NCI-H82 treated with DMSO at 0.1 percent for 48 hours (cell line): ENCODE measurements around the gene ANKRD17.
A peak's percentile ranks its signal among the peaks of the same experiment; 100 is the strongest.
"Not testable (repeated sequence)": the region's sequence is repeated elsewhere in the genome, so short reads cannot be mapped to it uniquely, and the experiment has no call there.

Experiments used
- DNase-seq: peaks from one replicate; lab custom pipeline; 2025; ENCODE audit not compliant: unreplicated experiment; lab: John Stamatoyannopoulos, UW

ANKRD17 gene

GRCh38 chr4:73258686-73259570 lies at the start of gene ANKRD17:
Gene ANKRD17, minus strand, starts transcription at chr4:73258798. Its CDS starts 130 bp downstream, at chr4:73258668.
- peak; percentile 85 for DNase-seq

- DNase-seq = no peak
Measured at GRCh38 chr4:73308286-73308685, 49.7 kb upstream of the ANKRD17 start.

- DNase-seq = no peak
Measured at GRCh38 chr4:73303711-73304110, 45.1 kb upstream of the ANKRD17 start.

DNA sequence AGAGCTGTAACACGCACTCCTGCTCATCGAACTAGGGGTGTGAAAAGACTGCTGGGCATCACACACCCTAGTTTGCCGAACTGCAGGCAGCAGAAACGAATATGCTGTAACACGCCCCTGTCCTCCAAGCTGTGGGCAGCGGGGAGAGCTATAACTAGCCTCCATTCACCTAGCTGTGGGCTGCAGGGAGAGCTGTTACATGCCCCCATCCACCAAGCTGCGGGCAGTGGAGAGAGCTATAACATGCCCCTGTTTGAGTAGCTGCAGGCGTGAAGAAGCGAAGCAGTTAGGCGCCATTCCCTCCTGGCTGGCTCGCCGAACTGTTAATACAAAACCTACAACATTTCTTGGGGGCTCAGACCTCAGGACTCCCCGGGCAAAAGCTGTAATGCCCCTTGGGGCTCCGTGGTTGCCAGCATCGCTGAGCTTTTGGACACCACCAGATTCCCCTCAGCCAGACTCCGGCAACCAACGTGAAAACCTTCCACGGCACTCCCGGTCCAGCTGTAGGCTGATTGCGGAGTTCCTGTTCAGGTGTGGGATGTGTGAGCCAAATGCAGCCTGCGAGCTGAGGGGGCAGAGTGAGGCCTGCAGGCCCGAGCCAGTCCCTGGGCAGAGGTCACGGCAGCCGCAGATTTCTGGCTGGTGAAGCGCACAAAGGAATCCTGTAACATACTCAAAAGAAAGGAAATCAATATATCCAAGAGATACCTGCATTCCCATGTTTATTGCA lies 41.1 kb upstream of the ANKRD17 start:
- no peak for DNase-seq

DNA sequence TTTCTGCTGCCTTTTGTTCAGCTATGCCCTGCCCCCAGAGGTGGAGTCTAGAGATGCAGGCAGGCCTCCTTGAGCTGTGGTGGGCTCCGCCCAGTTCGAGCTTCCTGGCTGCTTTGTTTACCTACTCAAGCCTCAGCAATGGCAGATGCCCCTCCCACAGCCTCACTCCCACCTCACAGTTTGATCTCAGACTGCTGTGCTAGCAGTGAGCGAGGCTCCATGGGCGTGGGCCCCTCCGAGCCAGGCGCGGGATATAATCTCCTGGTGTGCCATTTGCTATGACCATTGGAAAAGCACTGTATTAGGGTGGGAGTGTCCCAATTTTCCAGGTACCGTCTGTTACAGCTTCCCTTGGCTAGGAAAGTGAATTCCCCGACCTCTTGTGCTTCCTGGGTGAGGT lies 34.1 kb upstream of the ANKRD17 start:
- not testable (repeated sequence) for DNase-seq

DNA sequence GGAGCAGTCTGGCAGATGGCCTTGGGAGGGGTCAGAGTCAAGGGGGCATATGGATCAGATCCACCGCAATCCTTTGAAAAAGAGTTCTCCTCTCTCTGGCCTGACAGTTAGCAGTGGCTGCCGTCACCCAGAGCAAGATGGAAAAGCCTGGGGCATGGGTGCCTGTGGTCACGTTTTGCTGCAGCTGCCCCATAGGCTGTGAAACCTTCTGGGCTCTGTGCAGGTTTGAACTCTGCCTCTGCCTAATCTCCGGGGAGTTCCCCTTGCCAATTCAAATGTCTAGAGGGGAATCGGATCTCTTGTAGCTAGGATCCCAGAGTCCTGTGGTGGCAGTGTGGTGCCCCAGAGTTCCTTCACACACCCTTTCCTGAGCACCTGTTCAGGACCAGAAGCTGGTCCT lies 23.4 kb upstream of the ANKRD17 start:
- DNase-seq = no peak

GRCh38 chr4:73281396-73281795 lies 22.8 kb upstream of the ANKRD17 start:
- DNase-seq = no peak

- DNase-seq = no peak
Measured at GRCh38 chr4:73277201-73277600, 18.6 kb upstream of the ANKRD17 start.

DNA sequence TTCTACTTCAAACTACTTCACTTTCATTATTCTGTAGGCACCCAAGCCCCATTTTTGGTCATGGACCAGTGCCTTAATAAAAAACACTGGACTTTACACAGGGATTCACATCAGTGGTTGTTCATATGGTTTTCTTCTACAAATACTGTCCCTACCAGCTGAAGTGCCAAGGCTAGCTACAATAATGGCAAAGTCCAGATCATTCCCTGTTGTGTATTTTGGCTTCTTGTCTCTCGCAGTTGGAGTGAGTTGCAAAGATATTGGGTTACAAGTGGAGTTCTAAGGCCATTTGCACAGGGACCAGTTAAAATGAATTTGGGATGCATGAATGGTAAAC lies 16.7 kb upstream of the ANKRD17 start:
- DNase-seq = no peak

- DNase-seq = no peak
Measured at GRCh38 chr4:73272816-73273215, 14.2 kb upstream of the ANKRD17 start.

DNA sequence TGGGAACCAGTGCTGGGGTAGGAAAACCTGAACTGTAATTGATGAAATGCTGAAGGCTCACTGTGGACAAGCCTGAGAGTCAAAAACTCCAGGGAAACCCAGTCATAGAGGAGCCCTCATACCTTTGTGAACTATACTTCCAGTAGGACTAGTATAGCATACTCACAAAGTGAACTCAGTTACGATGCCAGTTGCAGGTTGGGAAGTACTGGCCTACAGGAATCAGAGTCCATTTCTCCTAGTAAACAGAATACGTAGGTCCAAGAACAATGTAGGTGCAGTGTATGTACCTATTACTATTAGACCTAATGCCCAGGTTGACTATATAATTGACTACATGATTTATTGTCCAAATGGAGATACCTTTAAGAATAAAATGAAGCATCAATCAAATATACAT lies 8.5 kb upstream of the ANKRD17 start:
- no peak for DNase-seq

DNA sequence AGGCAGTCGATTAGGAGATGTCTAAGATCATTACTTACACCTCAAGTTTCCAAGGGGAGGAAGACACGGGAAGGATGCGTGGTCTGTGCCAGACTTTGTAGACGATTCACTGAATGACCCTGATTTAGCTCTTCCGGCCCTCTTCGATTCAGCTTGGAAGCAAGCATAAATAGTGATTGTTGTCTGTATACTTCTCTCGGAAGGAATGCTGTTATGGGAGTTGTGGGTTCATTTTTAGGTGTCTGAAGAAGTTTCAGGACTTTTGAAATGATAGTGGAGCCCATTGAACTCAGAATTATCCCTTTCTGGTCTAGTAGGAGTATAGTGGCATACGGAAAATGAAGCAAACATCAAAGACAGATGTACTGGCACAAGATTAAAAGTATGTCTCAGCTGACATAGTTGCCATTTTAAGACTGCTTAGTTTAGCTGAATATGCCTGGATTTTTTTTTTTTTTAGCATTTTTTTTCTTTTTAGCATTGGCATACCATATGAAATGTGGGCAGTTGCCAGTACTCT lies 1.0 kb upstream of the ANKRD17 start:
- no peak for DNase-seq

- no peak for DNase-seq
Measured at GRCh38 chr4:73258436-73258685, 237 bp downstream of the ANKRD17 start.

DNA sequence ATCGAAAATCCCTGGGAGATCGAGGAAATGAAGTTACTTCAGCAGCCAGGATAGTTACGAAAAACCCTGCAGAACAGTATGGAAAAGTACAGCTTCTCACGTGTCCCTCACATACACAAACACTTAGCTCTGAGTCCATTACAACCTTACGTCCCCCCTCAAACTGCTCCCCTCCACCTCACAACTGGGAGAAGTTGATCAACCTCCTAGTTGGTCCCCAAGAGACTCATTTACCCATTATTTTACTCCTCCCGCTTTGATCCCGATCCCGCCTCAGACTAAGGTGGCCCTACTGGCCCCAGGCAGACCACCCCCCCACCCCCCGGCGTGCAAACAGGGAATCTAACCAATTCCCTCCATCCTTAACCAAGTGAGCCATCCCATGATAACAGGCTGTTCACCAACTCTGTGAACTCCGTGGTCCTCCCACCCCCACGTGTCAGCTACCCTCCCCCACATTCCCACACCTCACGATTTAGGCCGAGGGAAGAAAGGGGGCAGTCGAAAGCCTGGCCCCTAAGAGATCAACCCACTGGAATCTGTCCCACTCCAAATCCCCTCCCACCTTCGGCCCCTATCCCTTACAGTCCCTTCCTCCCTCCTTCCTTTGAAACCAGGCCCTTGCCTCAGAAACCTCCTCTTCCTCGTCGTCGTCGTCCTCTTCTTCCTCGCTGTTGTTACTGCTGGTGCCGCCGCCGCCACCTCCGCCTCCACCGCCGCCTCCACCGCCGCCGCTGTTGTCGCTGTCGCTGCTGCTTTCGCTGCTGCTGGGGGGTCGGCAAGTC lies 755 bp downstream of the ANKRD17 start:
- no peak for DNase-seq

DNA sequence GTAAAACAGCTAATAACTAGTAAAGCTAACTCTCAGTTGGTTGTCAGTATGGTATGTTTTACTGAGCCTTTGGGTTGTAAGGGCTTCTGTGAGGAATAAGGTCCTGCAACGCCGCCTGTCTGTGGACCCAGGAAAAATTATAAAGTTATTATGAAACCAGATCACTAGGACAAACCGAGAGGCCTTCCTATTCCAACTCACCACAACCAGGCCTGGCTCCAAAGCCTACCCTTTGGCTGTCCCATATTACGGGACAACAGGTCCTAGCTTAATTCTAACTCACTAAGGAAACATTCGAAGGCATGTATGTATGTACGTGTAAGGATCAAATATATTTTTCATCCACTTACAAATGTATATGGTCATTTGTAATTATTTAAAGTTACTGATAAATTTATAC lies 1.4 kb downstream of the ANKRD17 start:
- DNase-seq = peak; percentile 54

- not testable (repeated sequence) for DNase-seq
Measured at GRCh38 chr4:73255847-73256246, 2.8 kb downstream of the ANKRD17 start.

- no peak for DNase-seq
Measured at GRCh38 chr4:73252001-73252400, 6.6 kb downstream of the ANKRD17 start.

GRCh38 chr4:73251384-73251783 lies 7.2 kb downstream of the ANKRD17 start:
- no peak for DNase-seq

DNA sequence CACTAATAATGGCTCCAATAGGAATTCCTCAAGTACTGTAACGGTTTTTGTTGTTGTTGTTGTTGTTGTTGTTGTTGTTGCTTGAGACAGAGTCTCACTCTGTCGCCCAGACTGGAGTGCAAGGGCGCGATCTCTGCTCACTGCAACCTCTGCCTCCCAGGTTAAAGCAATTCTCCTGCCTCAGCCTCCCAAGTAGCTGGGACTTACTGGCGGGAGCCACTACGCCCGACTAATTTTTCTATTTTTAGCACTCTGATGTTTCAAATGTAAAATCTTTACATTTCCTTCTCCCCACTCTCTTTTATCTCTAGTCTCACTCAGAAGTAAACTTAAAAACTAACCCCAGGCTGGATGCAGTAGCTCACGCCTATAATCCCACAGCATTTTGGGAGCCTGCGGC lies 8.0 kb downstream of the ANKRD17 start:
- no peak for DNase-seq

- no peak for DNase-seq
Measured at GRCh38 chr4:73248821-73249220, 9.8 kb downstream of the ANKRD17 start.

GRCh38 chr4:73248416-73248815 lies 10.2 kb downstream of the ANKRD17 start:
- no peak for DNase-seq

DNA sequence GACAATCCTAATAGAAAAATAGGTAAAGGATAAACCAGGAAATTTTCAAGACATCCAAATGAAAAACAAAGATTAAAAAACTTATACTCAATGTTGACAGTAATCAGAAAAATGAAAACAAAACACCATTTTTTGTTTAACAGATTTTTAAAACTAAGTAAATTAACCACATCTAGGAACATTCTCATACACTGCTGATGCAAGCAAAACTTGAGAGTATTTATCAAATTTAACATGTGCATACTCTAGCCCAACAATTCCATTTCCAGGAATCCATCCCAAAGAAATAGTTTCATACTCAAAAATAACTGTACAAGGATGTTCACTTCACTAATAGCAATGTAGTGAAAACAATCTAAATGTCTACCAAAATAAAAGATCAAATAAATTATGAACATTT lies 11.5 kb downstream of the ANKRD17 start:
- DNase-seq = no peak
